Loucy (cell line): ENCODE results near the gene FOXP1.

Source experiments
- H2AFZ ChIP-seq: fragments of 200-600 bp; sonication (generic); 2 replicates; pipeline ENCODE4 v1.6.0; 2016; ENCODE audit warnings: antibody characterized with exemption, mild to moderate bottlenecking, low read length, moderate library complexity
- H3F3A ChIP-seq: fragments of 200-600 bp; 2 replicates; pipeline ENCODE4 v1.6.0; 2016; ENCODE audit warnings: antibody characterized with exemption, low read depth, mild to moderate bottlenecking
- H3K27me3 ChIP-seq: fragments of 200-600 bp; sonication (generic); 2 replicates; pipeline ENCODE4 v1.6.1; 2014; ENCODE audit warnings: low read length, mild to moderate bottlenecking; ENCODE audit not compliant: insufficient read depth, poor library complexity, severe bottlenecking
- H3K36me3 ChIP-seq: fragments of 200-600 bp; sonication (generic); 2 replicates; pipeline ENCODE4 v1.6.1; 2016; ENCODE audit warnings: low read length; ENCODE audit not compliant: insufficient read depth
- H3K4me1 ChIP-seq: fragments of 200-600 bp; sonication (generic); 2 replicates; pipeline ENCODE4 v1.5.1; 2014; ENCODE audit warnings: low read length, mild to moderate bottlenecking; ENCODE audit not compliant: insufficient read depth, poor library complexity, severe bottlenecking
- H3K4me2 ChIP-seq: fragments of 200-600 bp; sonication (generic); 2 replicates; pipeline ENCODE4 v1.6.0; 2014; ENCODE audit warnings: antibody characterized with exemption, low read length, low read depth, mild to moderate bottlenecking; ENCODE audit not compliant: poor library complexity, severe bottlenecking
- H3K4me3 ChIP-seq: fragments of 200-600 bp; sonication (generic); 2 replicates; pipeline ENCODE4 v1.5.1; 2014; ENCODE audit warnings: low read length, mild to moderate bottlenecking, mixed read lengths; ENCODE audit not compliant: poor library complexity, severe bottlenecking
- H3K79me2 ChIP-seq: fragments of 200-600 bp; sonication (generic); 2 replicates; pipeline ENCODE4 v1.6.1; 2014; ENCODE audit warnings: low read length; ENCODE audit not compliant: insufficient read depth
- H3K9ac ChIP-seq: fragments of 200-600 bp; sonication (generic); 2 replicates; pipeline ENCODE4 v1.6.0; 2014; ENCODE audit warnings: mild to moderate bottlenecking, low read depth, low read length, moderate library complexity; ENCODE audit not compliant: poor library complexity, severe bottlenecking
- H3K9me2 ChIP-seq: fragments of 200-600 bp; sonication (generic); replicated peaks from 2 replicates; pipeline ENCODE4 v1.6.1; 2016; ENCODE audit warnings: low read depth, low read length, mixed read lengths
- H3K9me3 ChIP-seq: fragments of 200-600 bp; sonication (generic); 2 replicates; pipeline ENCODE4 v1.6.1; 2014; ENCODE audit warnings: mild to moderate bottlenecking, antibody characterized with exemption, low read length, low read depth; ENCODE audit not compliant: insufficient read depth
- H4K20me1 ChIP-seq: fragments of 200-600 bp; sonication (generic); 2 replicates; pipeline ENCODE4 v1.6.0; 2014; ENCODE audit warnings: antibody characterized with exemption, low read length, mild to moderate bottlenecking; ENCODE audit not compliant: insufficient read depth, poor library complexity, severe bottlenecking
- CTCF ChIP-seq: fragments of 200-600 bp; sonication (generic); conservative IDR thresholded peaks from 2 replicates; pipeline ENCODE4 v1.5.1; 2014; ENCODE audit warnings: mild to moderate bottlenecking, antibody characterized with exemption, low read length
- EZH2phosphoT487 ChIP-seq: fragments of 200-600 bp; IDR thresholded peaks from 2 replicates; pipeline ENCODE4 v1.6.1; 2018; ENCODE audit warnings: antibody characterized with exemption, mild to moderate bottlenecking, moderate library complexity, borderline replicate concordance

Gene FOXP1

GRCh38 chr3:71163198-71163918 lies 420.2 kb downstream of the FOXP1 start:
- Histone ChIP-seq H3K4me1 (peaks cover 8% of the 10 kb centered on the region), H3K9ac (no peak overlapping the region), H4K20me1 (no peaks in the 10 kb centered on the region), H3K79me2 (no peaks in the 10 kb centered on the region), H3K9me3 (no peaks in the 10 kb centered on the region), H3F3A (no peaks in the 10 kb centered on the region), H3K4me3 (no peak overlapping the region), H3K27me3 (no peaks in the 10 kb centered on the region), H3K4me2 (no peak overlapping the region), H3K36me3 (peaks cover 12% of the 10 kb centered on the region; the same call in 1 of the 2 replicates), H2AFZ (no peak overlapping the region), H3K9me2 (no peaks in the 10 kb centered on the region)
- no peak for TF ChIP-seq EZH2phosphoT487
- TF ChIP-seq CTCF: no peak

GRCh38 chr3:71162221-71162620 lies 421.3 kb downstream of the FOXP1 start:
- Histone ChIP-seq H3K79me2 (no peaks in the 10 kb centered on the region), H4K20me1 (no peaks in the 10 kb centered on the region), H3K9me3 (no peaks in the 10 kb centered on the region), H3K36me3 (peaks cover 12% of the 10 kb centered on the region; the same call in 1 of the 2 replicates), H3K9me2 (no peaks in the 10 kb centered on the region), H3F3A (no peaks in the 10 kb centered on the region), H3K4me2 (no peak overlapping the region), H2AFZ (no peak overlapping the region), H3K27me3 (no peaks in the 10 kb centered on the region), H3K9ac (no peak overlapping the region), H3K4me3 (no peak overlapping the region), H3K4me1 (peaks cover 8% of the 10 kb centered on the region)
- TF ChIP-seq EZH2phosphoT487 (no peak), CTCF (peak; percentile 51)

- Histone ChIP-seq H3K27me3 (no peaks in the 10 kb centered on the region), H2AFZ (no peak overlapping the region), H3K9me2 (no peaks in the 10 kb centered on the region), H3F3A (no peaks in the 10 kb centered on the region), H3K9me3 (no peaks in the 10 kb centered on the region), H3K79me2 (no peaks in the 10 kb centered on the region), H3K36me3 (peaks cover 4% of the 10 kb centered on the region; the same call in 1 of the 2 replicates), H3K4me1 (peaks cover 8% of the 10 kb centered on the region), H3K4me3 (no peak overlapping the region), H3K9ac (no peak overlapping the region), H4K20me1 (no peaks in the 10 kb centered on the region), H3K4me2 (no peak overlapping the region)
- TF ChIP-seq EZH2phosphoT487: no peak
These were observed 422.6 kb downstream of the FOXP1 start for GRCh38 chr3:71160785-71161546.
